Uterus (tissue), 4 donors: ENCODE results near the gene RNF125. TPM values are rescaled to one million over a fixed set of nuclear protein-coding genes. Genes with fewer than 3 reads are reported as not detected.
"Not testable (repeated sequence)": the region's sequence is repeated elsewhere in the genome, so short reads cannot be mapped to it uniquely, and the experiment has no call there.

Experiments used
- DNase-seq, 2 donors: peaks; one replicate each; pipeline ENCODE4 v3.0.0-alpha.2; 2019 to 2020
- H3K27ac ChIP-seq, 2 donors: fragments of 200-600 bp; sonication (generic); 1 replicate in 1 of 2; 2 replicates in 1 of 2; pipeline ENCODE4 v1.5.1; 2016 to 2018
- H3K27me3 ChIP-seq, 2 donors: fragments of 200-600 bp; sonication (generic); one replicate each; pipeline ENCODE4 v1.5.1; 2018 to 2019; ENCODE audit warnings: control low read depth in 1 of 2
- H3K36me3 ChIP-seq, 2 donors: fragments of 200-600 bp; sonication (generic); one replicate each; pipeline ENCODE4 v1.5.1; 2019; ENCODE audit warnings: control low read depth in 1 of 2
- H3K4me1 ChIP-seq, 2 donors: fragments of 200-600 bp; sonication (generic); one replicate each; pipeline ENCODE4 v1.5.1; 2018 to 2019; ENCODE audit warnings: control low read depth in 1 of 2
- H3K4me3 ChIP-seq, 2 donors: fragments of 200-600 bp; sonication (generic); 1 replicate in 1 of 2; 2 replicates in 1 of 2; pipeline ENCODE4 v1.5.1; 2018 to 2019; ENCODE audit warnings: mild to moderate bottlenecking in 1 of 2
- H3K9me3 ChIP-seq, 2 donors: fragments of 200-600 bp; sonication (generic); one replicate each; pipeline ENCODE4 v1.5.1; 2019; ENCODE audit warnings: control low read depth in 1 of 2
- CTCF ChIP-seq, 4 experiments: fragments of 200-600 bp in 2 of 4; fragments of 450-650 bp in 2 of 4; sonication (generic) in 2 of 4; IDR thresholded peaks; one replicate each; pipeline ENCODE4 v1.5.1; 2016 to 2019; ENCODE audit warnings: antibody characterized with exemption in 4 of 4, mild to moderate bottlenecking in 2 of 4, moderate library complexity in 1 of 4
- POLR2A ChIP-seq, 2 donors: fragments of 450-650 bp; IDR thresholded peaks; one replicate each; pipeline ENCODE4 v1.6.1; 2016; ENCODE audit warnings: antibody characterized with exemption in 2 of 2, mild to moderate bottlenecking in 1 of 2, moderate library complexity in 1 of 2
- intact Hi-C: fragments of 100-400 bp; cut with DNase I; formaldehyde crosslinking; loops from one replicate; pipeline ENCODE4 v1.15.1; 2023; ENCODE audit warnings: low total_unique reads
- total RNA-seq, 4 donors: library from RNA; depleted of rRNA in 3 of 4; stranded (reverse); fragments of >200 nt in 3 of 4; gene quantifications; one replicate each; pipeline versions ENCODE4 v1.1.0 to v1.2.4, GENCODE V29; 2014 to 2023
- donor health status: DM: yes; HTN: yes; CAD: no.

The RNF125 gene
- total RNA-seq, 4 donors from 2014 or later: 1.5 to 16.2 (median 5.3) TPM

- Histone ChIP-seq H3K4me3 (no peak overlapping the region), H3K9me3 (no peaks in the 10 kb centered on the region), H3K27ac (no peak overlapping the region), H3K36me3 (no peaks in the 10 kb centered on the region), H3K4me1 (no peaks in the 10 kb centered on the region), H3K27me3 (no peaks in the 10 kb centered on the region)
- no peak for DNase-seq
- intact Hi-C loops: no loop called here
- TF ChIP-seq POLR2A (IDR thresholded peaks at IDR 0.05): no peak
- TF ChIP-seq CTCF (IDR thresholded peaks at IDR 0.05): no peak
Measured at GRCh38 chr18:31983976-31984375, 34.6 kb upstream of the RNF125 start.

DNA sequence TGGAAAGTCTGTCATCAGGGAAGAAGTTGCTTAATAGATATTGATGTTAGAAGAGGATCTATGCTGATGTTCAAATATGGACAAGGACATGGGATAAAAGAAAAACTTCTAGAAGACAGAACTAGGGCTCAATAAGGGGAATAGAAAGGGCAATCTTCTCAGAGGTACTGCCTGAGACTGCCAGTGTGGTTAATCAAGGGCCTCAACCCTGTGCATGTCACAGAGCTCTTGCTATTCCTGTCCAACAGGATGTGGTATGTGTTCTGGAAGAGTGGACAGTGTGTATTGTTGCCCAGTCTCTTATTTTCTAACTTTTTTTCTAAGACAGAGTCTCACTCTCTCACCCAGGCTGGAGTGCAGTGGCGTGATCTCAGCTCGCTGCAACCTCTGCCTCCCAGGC is 27.8 kb upstream of the RNF125 start:
- Histone ChIP-seq H3K36me3 (no peaks in the 10 kb centered on the region), H3K4me1 (no peaks in the 10 kb centered on the region), H3K9me3 (no peaks in the 10 kb centered on the region), H3K27ac (no peak overlapping the region), H3K27me3 (no peaks in the 10 kb centered on the region), H3K4me3 (no peak overlapping the region)
- no peak for DNase-seq
- intact Hi-C loops: no loop called here
- no peak for TF ChIP-seq POLR2A (IDR thresholded peaks at IDR 0.05)
- no peak for TF ChIP-seq CTCF (IDR thresholded peaks at IDR 0.05)

DNA sequence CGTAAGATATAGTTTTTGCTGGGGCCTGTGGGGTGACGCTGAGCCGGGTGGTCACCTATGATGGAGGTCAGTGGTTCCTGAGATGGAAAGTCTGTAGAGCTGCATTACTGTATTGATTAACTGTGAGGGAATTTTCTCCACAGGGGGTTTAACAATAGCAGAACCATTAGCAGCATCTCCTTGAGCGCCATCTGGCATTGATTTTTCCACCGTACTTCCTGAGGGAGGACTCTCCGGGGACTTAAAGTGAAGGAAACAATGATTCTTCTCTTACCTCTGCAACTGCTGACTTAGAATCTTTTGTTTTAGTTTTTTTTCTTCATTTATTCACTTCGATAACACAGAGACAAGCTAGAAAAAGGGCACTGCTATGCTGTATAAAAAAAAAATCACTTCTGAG is 22.6 kb upstream of the RNF125 start:
- no peak overlapping the region for H3K27ac ChIP-seq

GRCh38 chr18:31998880-31999412 is 19.7 kb upstream of the RNF125 start:
- Histone ChIP-seq H3K9me3 (no peaks in the 10 kb centered on the region), H3K36me3 (no peaks in the 10 kb centered on the region), H3K4me3 (no peak overlapping the region), H3K27me3 (no peaks in the 10 kb centered on the region), H3K4me1 (no peaks in the 10 kb centered on the region), H3K27ac (no peak overlapping the region)
- no peak for DNase-seq
- TF ChIP-seq CTCF (IDR thresholded peaks at IDR 0.05) (no peak), POLR2A (IDR thresholded peaks at IDR 0.05) (no peak)
- intact Hi-C loops: no loop called here

More for the DNA sequence above, 22.6 kb upstream of the RNF125 start:
- H3K27me3 ChIP-seq: no peaks in the 10 kb centered on the region
- TF ChIP-seq POLR2A (IDR thresholded peaks at IDR 0.05) (no peak), CTCF (IDR thresholded peaks at IDR 0.05) (no peak)
- no peaks in the 10 kb centered on the region for H3K4me1 ChIP-seq
- no peak for DNase-seq
- no peaks in the 10 kb centered on the region for H3K36me3 ChIP-seq
- H3K4me3 ChIP-seq: no peak overlapping the region
- intact Hi-C loops: no loop called here
- H3K9me3 ChIP-seq: no peaks in the 10 kb centered on the region

- H3K27me3 ChIP-seq, H3K27ac ChIP-seq, H3K9me3 ChIP-seq, H3K4me1 ChIP-seq, H3K4me3 ChIP-seq, H3K36me3 ChIP-seq, intact Hi-C loops, DNase-seq: not testable (repeated sequence)
Measured at GRCh38 chr18:32001141-32001540, 17.5 kb upstream of the RNF125 start.

DNA sequence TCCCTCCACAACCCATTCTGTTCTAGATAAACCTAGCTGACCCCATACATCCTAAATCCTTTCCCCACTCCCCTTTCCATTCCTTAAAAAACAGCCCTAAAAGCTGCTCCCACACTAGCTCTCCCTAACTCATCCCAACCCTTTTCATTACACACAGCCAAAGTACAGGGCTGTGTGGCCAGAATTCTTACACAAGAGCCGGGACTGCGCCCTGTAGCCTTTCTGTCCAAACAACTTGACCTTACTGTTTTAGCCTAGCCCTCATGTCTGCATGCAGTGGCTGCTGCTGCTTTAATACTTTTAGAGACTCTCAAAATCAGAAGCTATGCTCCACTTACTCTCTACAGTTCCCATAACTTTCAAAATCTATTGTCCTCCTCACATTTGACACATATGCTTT is 14.8 kb upstream of the RNF125 start:
- H3K9me3 ChIP-seq, H3K4me1 ChIP-seq, H3K27me3 ChIP-seq, H3K4me3 ChIP-seq, H3K27ac ChIP-seq, DNase-seq, intact Hi-C loops, H3K36me3 ChIP-seq: not testable (repeated sequence)
